ENCODE measurements around the gene MFSD12. TPM values are rescaled to one million over a fixed set of nuclear protein-coding genes. Genes with fewer than 3 reads are reported as not detected.

Gene MFSD12
- total and polyA plus RNA-seq, 2 experiments from 2014 or later = 35.3 to 91.1 TPM

DNA sequence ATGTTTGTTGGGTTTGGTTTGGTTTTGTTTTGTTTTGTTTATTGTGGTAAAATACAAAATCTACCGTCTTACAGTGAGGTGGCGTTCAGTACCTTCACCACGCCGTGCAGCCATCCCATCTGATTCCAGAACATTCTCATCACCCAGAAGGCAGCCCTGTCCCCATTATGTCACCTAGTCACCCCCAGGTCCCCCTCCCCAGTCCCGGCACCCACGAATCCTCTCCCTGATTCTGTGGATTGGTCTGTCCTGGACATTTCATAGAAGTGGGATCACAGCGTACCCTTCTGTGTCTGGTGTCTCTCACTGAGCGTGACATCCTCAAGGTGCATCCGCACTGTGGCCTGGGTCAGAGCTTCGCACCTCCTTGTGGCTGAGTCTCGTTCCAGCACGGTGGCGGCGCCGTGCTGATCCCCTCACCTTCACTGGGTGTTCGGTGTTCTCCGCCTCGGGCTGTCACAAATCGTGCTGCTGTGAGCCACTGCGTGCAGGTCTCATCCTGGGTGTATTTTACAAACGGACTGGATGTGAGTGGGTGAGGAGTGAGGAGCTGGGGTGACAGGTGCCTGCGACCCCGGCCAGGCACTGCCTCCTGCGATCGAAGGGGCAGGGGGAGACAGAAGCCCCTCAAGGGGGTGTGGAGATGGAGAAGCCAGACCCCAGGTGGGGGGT, 19.0 kb downstream of the MFSD12 start:
- H2AFZ ChIP-seq = no peak overlapping the region
- H3K27ac ChIP-seq (ENCODE audit: low read depth) = no peak overlapping the region
- Mint-ChIP-seq H3K9me3 (0 out of 3 replicates have a peak, but pooled peaks cover 3% of the 10 kb centered on the region), H3K4me3 (no peak overlapping the region), H3K27ac (no peak overlapping the region), H3K4me1 (peaks cover 10% of the 10 kb centered on the region; the same call in 2 of the 3 replicates), H3K27me3 (ENCODE audit: insufficient read depth, low read depth, poor library complexity) (peaks cover 23% of the 10 kb centered on the region), H3K36me3 (ENCODE audit: low read depth) (peaks cover 28% of the 10 kb centered on the region)
- ATAC-seq (peak; percentile 48), DNase-seq (ENCODE audit: low spot score) (no peak)
- no peak overlapping the region for H3K4me3 ChIP-seq
- H3K4me1 ChIP-seq (ENCODE audit: insufficient read depth) = no peaks in the 10 kb centered on the region
- H3K9me2 ChIP-seq (ENCODE audit: insufficient read depth) = no peaks in the 10 kb centered on the region
- H4K20me1 ChIP-seq (replicated peaks; ENCODE audit: insufficient read depth) = no peaks in the 10 kb centered on the region; the same call in 1 of the 2 replicates
- H3K36me3 ChIP-seq (ENCODE audit: insufficient read depth) = no peaks in the 10 kb centered on the region
- peak overlapping the region; percentile 26; the same call in 1 of the 2 replicates for H3K4me2 ChIP-seq
- H3K27me3 ChIP-seq (ENCODE audit: insufficient read depth) = no peaks in the 10 kb centered on the region
- peaks cover 7% of the 10 kb centered on the region; the same call in 1 of the 2 replicates for H3F3A ChIP-seq (replicated peaks; ENCODE audit: low read depth)
- TF ChIP-seq JUNB (IDR thresholded peaks at IDR 0.05; ENCODE audit: unreplicated experiment) = no peak
- TF ChIP-seq NANOG (IDR thresholded peaks at IDR 0.05; ENCODE audit: borderline replicate concordance) = no peak
- TF ChIP-seq STAT1 (IDR thresholded peaks at IDR 0.05; ENCODE audit: unreplicated experiment) = no peak
- TF ChIP-seq, protein P1, sequence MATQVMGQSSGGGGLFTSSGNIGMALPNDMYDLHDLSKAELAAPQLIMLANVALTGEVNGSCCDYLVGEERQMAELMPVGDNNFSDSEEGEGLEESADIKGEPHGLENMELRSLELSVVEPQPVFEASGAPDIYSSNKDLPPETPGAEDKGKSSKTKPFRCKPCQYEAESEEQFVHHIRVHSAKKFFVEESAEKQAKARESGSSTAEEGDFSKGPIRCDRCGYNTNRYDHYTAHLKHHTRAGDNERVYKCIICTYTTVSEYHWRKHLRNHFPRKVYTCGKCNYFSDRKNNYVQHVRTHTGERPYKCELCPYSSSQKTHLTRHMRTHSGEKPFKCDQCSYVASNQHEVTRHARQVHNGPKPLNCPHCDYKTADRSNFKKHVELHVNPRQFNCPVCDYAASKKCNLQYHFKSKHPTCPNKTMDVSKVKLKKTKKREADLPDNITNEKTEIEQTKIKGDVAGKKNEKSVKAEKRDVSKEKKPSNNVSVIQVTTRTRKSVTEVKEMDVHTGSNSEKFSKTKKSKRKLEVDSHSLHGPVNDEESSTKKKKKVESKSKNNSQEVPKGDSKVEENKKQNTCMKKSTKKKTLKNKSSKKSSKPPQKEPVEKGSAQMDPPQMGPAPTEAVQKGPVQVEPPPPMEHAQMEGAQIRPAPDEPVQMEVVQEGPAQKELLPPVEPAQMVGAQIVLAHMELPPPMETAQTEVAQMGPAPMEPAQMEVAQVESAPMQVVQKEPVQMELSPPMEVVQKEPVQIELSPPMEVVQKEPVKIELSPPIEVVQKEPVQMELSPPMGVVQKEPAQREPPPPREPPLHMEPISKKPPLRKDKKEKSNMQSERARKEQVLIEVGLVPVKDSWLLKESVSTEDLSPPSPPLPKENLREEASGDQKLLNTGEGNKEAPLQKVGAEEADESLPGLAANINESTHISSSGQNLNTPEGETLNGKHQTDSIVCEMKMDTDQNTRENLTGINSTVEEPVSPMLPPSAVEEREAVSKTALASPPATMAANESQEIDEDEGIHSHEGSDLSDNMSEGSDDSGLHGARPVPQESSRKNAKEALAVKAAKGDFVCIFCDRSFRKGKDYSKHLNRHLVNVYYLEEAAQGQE (IDR thresholded peaks at IDR 0.05; ENCODE audit: unreplicated experiment) = no peak
- TF ChIP-seq POLR2AphosphoS5 (IDR thresholded peaks at IDR 0.05; ENCODE audit: low read depth) = 0 out of 2 replicates have a peak, but pooled peaks have one; percentile 31
- no peak for TF ChIP-seq ZNF331 (CRISPR knock-in tag; IDR thresholded peaks at IDR 0.05; ENCODE audit: low read depth)
- peak in 1 of 2 experiments; percentile 28; a peak in 2 of 4 replicates for TF ChIP-seq CTCF (conservative IDR thresholded peaks at IDR 0.05; ENCODE audit: low read depth in 2 of 2)
- no peak for TF ChIP-seq EZH2phosphoT487 (IDR thresholded peaks at IDR 0.05; ENCODE audit: unreplicated experiment)
- no peaks in the 10 kb centered on the region for H3K79me2 ChIP-seq (replicated peaks; ENCODE audit: insufficient read depth)

Measured in GM23338 (cell line).